HCT116 (cell line): ENCODE measurements around the gene STAC. TPM values are rescaled to one million over a fixed set of nuclear protein-coding genes. Genes with fewer than 3 reads are reported as not detected.

Source experiments
- ATAC-seq: fragments of 200-7000 bp; cut with Tn5 transposase; 2 replicates; pipeline ENCODE4 v1.9.1; 2020; ENCODE audit warnings: mild to moderate bottlenecking, moderate library complexity
- BruUV-seq: library from RNA; stranded (reverse); fragments of 400-500 nt; replicated peaks from 2 replicates; lab custom pipeline; 2021; lab: Mats Ljungman, UMichigan
- CTCF ChIA-PET: fragments of 300-600 bp; sonication (Branson Sonifier 250); formaldehyde crosslinking; loops from one replicate; lab custom pipeline; 2021; ENCODE audit warnings: antibody characterized with exemption; lab: Charles Lee
- POLR2A ChIA-PET: fragments of 300-600, 350-600 bp; sonication (Branson Sonifier 250); formaldehyde crosslinking; loops from one replicate; lab custom pipeline; 2021; ENCODE audit warnings: antibody characterized with exemption; lab: Charles Lee
- RAD21 ChIA-PET, 2 experiments: fragments of 300-600 bp; sonication (Branson Sonifier 250); formaldehyde crosslinking; loops; one replicate each; lab custom pipeline; 2023; ENCODE audit warnings: low total read pairs in 2 of 2; ENCODE audit not compliant: uncharacterized antibody in 2 of 2, unreplicated experiment in 2 of 2, low non-redundant PET in 1 of 2; lab: Charles Lee
- DNase-seq: peaks from one replicate; pipeline ENCODE4 v3.0.0-alpha.2; 2010; ENCODE audit warnings: low read depth, low spot score
- H2AFZ ChIP-seq: fragments of 200-600 bp; shearing (Covaris generic), sonication (generic); 2 replicates; pipeline ENCODE4 v1.6.1; 2017; ENCODE audit warnings: low read depth, mixed run types, mixed read lengths, antibody characterized with exemption, low read length; ENCODE audit not compliant: poor library complexity, severe bottlenecking
- H3K27ac ChIP-seq: 2 replicates; pipeline ENCODE4 v1.5.1; 2012; ENCODE audit warnings: low read depth, low read length
- H3K27me3 ChIP-seq: fragments of 200-600 bp; sonication (generic); 2 replicates; pipeline ENCODE4 v1.6.1; 2016; ENCODE audit warnings: mixed run types, low read length, mixed read lengths; ENCODE audit not compliant: insufficient read depth
- H3K36me3 ChIP-seq, 2 experiments: fragments of 200-500 bp in 1 of 2; fragments of 200-600 bp in 1 of 2; sonication (Bioruptor generic) in 1 of 2; sonication (generic) in 1 of 2; 2 replicates each; pipeline versions ENCODE4 v1.5.1 to v1.6.1; 2014 to 2016; ENCODE audit warnings: low read length in 2 of 2, inconsistent platforms in 1 of 2, mixed read lengths in 1 of 2, mixed run types in 1 of 2; ENCODE audit not compliant: insufficient read depth in 2 of 2, control insufficient read depth in 1 of 2
- H3K4me1 ChIP-seq, 2 experiments: fragments of 200-600 bp in 1 of 2; sonication (generic) in 1 of 2; 2 replicates each; pipeline versions ENCODE4 v1.5.1 to v1.6.1; 2012 to 2017; ENCODE audit warnings: low read length in 2 of 2, inconsistent platforms in 1 of 2, mild to moderate bottlenecking in 1 of 2, mixed read lengths in 1 of 2, mixed run types in 1 of 2, moderate library complexity in 1 of 2; ENCODE audit not compliant: insufficient read depth in 2 of 2, control insufficient read depth in 1 of 2
- H3K4me2 ChIP-seq: fragments of 200-600 bp; sonication (generic); 2 replicates; pipeline ENCODE4 v1.6.1; 2017; ENCODE audit warnings: mixed run types, low read length, mixed read lengths
- H3K4me3 ChIP-seq, 2 experiments: fragments of 200-600 bp in 1 of 2; sonication (generic) in 1 of 2; replicated peaks in 1 of 2; 2 replicates each; pipeline ENCODE4 v1.5.1; 2011 to 2016; ENCODE audit warnings: low read length in 2 of 2, control low read depth in 1 of 2, low read depth in 1 of 2, mild to moderate bottlenecking in 1 of 2, mixed read lengths in 1 of 2, mixed run types in 1 of 2
- H3K79me2 ChIP-seq: fragments of 200-600 bp; sonication (generic); 2 replicates; pipeline ENCODE4 v1.6.1; 2017; ENCODE audit warnings: mild to moderate bottlenecking, mixed run types, low read length, moderate library complexity, mixed read lengths; ENCODE audit not compliant: insufficient read depth
- H3K9ac ChIP-seq: fragments of 200-600 bp; sonication (generic); 2 replicates; pipeline ENCODE4 v1.6.1; 2016; ENCODE audit warnings: low read length, mixed read lengths
- H3K9me2 ChIP-seq: fragments of 200-600 bp; sonication (generic), shearing (Covaris generic); 2 replicates; pipeline ENCODE4 v1.6.1; 2017; ENCODE audit warnings: mixed run types, mild to moderate bottlenecking, moderate library complexity; ENCODE audit not compliant: insufficient read depth
- H3K9me3 ChIP-seq, 2 experiments: fragments of 200-500 bp in 1 of 2; fragments of 200-600 bp in 1 of 2; sonication (Bioruptor generic) in 1 of 2; sonication (generic) in 1 of 2; 2 replicates each; pipeline ENCODE4 v1.6.1; 2014 to 2017; ENCODE audit warnings: low read length in 2 of 2, mixed read lengths in 2 of 2, inconsistent platforms in 1 of 2, low read depth in 1 of 2, mild to moderate bottlenecking in 1 of 2, mixed run types in 1 of 2, moderate library complexity in 1 of 2; ENCODE audit not compliant: control insufficient read depth in 1 of 2, insufficient read depth in 1 of 2
- H4K20me1 ChIP-seq: fragments of 200-600 bp; sonication (generic), shearing (Covaris generic); 2 replicates; pipeline ENCODE4 v1.6.1; 2017; ENCODE audit warnings: mixed run types, mild to moderate bottlenecking, moderate library complexity; ENCODE audit not compliant: insufficient read depth
- CBX3 ChIP-seq: IDR thresholded peaks from 2 replicates; pipeline ENCODE4 v1.6.1; 2012; ENCODE audit warnings: low read depth
- EZH2 ChIP-seq: fragments of 200-600 bp; sonication (generic); IDR thresholded peaks from 2 replicates; pipeline ENCODE4 v1.6.1; 2017; ENCODE audit warnings: antibody characterized with exemption, mixed run types
- EZH2phosphoT487 ChIP-seq: fragments of 200-600 bp; IDR thresholded peaks from 2 replicates; pipeline ENCODE4 v1.6.1; 2018; ENCODE audit warnings: antibody characterized with exemption, borderline replicate concordance
- FOSL1 ChIP-seq: IDR thresholded peaks from 2 replicates; pipeline ENCODE4 v1.6.1; 2012; ENCODE audit warnings: low read depth
- POLR2A ChIP-seq: IDR thresholded peaks from 2 replicates; pipeline ENCODE4 v1.7.0; 2011; ENCODE audit warnings: borderline replicate concordance; ENCODE audit not compliant: insufficient read depth, insufficient read length; ENCODE audit errors: extremely low read depth
- RAD21 ChIP-seq: IDR thresholded peaks from 2 replicates; pipeline ENCODE4 v1.6.1; 2012; ENCODE audit warnings: low read depth, mild to moderate bottlenecking
- SIN3A ChIP-seq: IDR thresholded peaks from 2 replicates; pipeline ENCODE4 v1.6.1; 2012; ENCODE audit warnings: low read depth
- SP1 ChIP-seq: IDR thresholded peaks from 2 replicates; pipeline ENCODE4 v1.6.1; 2012; ENCODE audit warnings: low read depth
- SRF ChIP-seq: IDR thresholded peaks from 2 replicates; pipeline ENCODE4 v1.6.1; 2012; ENCODE audit warnings: low read depth
- TCF7L2 ChIP-seq: IDR thresholded peaks from 2 replicates; pipeline ENCODE4 v1.7.0; 2011; ENCODE audit warnings: borderline replicate concordance, inconsistent platforms; ENCODE audit not compliant: insufficient read depth, insufficient read length; ENCODE audit errors: extremely low read depth
- YY1 ChIP-seq: IDR thresholded peaks from 2 replicates; pipeline ENCODE4 v1.6.1; 2011; ENCODE audit warnings: low read length, low read depth, moderate library complexity, mild to moderate bottlenecking; ENCODE audit not compliant: insufficient replicate concordance; ENCODE audit errors: extremely low read depth
- ZFX ChIP-seq: fragments of 450-650 bp; IDR thresholded peaks from 2 replicates; pipeline ENCODE4 v1.6.1; 2017
- ZNF274 ChIP-seq: fragments of 200-500 bp; sonication (Bioruptor generic); IDR thresholded peaks from 2 replicates; pipeline ENCODE4 v1.6.1; 2014; ENCODE audit warnings: mild to moderate bottlenecking, low read depth, low read length, inconsistent platforms
- intact Hi-C: fragments of 100-400 bp; cut with micrococcal nuclease; formaldehyde crosslinking; loops from 2 replicates; pipeline ENCODE4 v1.10.0; 2022
- total RNA-seq: library from RNA; stranded (reverse); gene quantifications from one replicate; pipeline ENCODE4 v1.2.1, GENCODE V29; 2021; ENCODE audit not compliant: unreplicated experiment
- TF ChIP-seq, protein P1 (sequence below), 3 experiments: fragments of 200-600 bp in 1 of 3; sonication (generic) in 1 of 3; IDR thresholded peaks in 2 of 3; conservative IDR thresholded peaks in 1 of 3; 2 replicates each; pipeline ENCODE4 v1.5.1; 2012 to 2017; ENCODE audit warnings: low read depth in 2 of 3, low read length in 2 of 3, antibody characterized with exemption in 1 of 3, borderline replicate concordance in 1 of 3, control low read depth in 1 of 3, mild to moderate bottlenecking in 1 of 3, mixed read lengths in 1 of 3, mixed run types in 1 of 3, moderate library complexity in 1 of 3; ENCODE audit not compliant: insufficient read depth in 1 of 3
- TF ChIP-seq, protein P2 (sequence below): IDR thresholded peaks from 2 replicates; pipeline ENCODE4 v1.6.1; 2012; ENCODE audit warnings: low read depth
- TF ChIP-seq, protein P3 (sequence below): IDR thresholded peaks from 2 replicates; pipeline ENCODE4 v1.6.1; 2012
- TF ChIP-seq, protein P4 (sequence below): IDR thresholded peaks from 2 replicates; pipeline ENCODE4 v1.6.1; 2012
- TF ChIP-seq, protein P5 (sequence below): IDR thresholded peaks from 2 replicates; pipeline ENCODE4 v1.6.1; 2011; ENCODE audit warnings: mild to moderate bottlenecking, low read length, moderate library complexity; ENCODE audit not compliant: insufficient replicate concordance; ENCODE audit errors: extremely low read depth

STAC gene
- total RNA-seq, 1 experiment from 2014 or later: not detected

DNA sequence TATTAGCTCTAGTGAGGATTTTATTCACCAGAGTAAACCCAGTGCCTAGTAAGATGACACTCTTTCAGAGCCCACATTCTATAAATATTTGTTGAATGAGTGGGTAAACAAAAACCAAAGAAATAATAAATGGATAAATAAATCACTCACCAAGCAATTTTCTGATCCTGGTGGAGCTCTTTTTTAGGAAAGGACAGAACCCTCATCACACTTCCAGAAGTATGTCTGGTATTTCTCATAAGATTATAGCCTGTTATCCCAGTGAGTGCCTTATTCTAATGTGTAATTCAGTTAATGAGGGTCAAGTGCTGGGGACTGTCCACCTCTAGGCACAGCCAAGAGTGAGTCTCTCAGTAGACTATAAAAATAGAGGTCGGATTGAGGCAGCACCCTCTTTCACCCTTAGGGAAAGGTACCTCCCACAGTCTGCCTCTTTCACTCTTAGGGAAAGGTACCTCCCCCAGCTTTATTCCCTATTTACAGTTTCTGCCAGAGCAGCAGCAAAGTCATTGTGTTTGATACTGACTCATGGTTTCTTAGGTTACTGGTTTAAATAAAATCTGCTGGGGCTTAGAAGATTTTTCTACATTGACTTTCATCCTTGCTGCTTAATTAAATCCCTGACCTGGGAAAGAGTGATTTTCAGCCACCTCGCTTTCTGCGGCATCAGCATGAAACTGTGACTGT is 145.0 kb downstream of the STAC start:
- Histone ChIP-seq H3K9ac (no peak overlapping the region), H3K4me1 (peaks cover 0 to 4% of the 10 kb centered on the region in 2 experiments; a peak in 1 of 4 replicates), H4K20me1 (no peaks in the 10 kb centered on the region; the same call in 1 of the 2 replicates), H3K4me3 (no peak overlapping the region), H3K27ac (no peak overlapping the region), H3K27me3 (no peaks in the 10 kb centered on the region), H3K9me2 (no peaks in the 10 kb centered on the region), H2AFZ (no peak overlapping the region), H3K79me2 (no peaks in the 10 kb centered on the region), H3K9me3 (no peaks in the 10 kb centered on the region), H3K4me2 (no peak overlapping the region), H3K36me3 (no peaks in the 10 kb centered on the region)
- no peak for ATAC-seq
- BruUV-seq: no TSS peak
- POLR2A ChIA-PET: no interaction called here
- intact Hi-C loops: no loop called here
- TF ChIP-seq TCF7L2 (no peak), SP1 (no peak), SRF (no peak), YY1 (no peak), CBX3 (no peak), SIN3A (no peak), EZH2phosphoT487 (no peak), EZH2 (no peak), ZFX (no peak), ZNF274 (no peak), FOSL1 (no peak), POLR2A (no peak), RAD21 (no peak)
- TF ChIP-seq, protein P1, sequence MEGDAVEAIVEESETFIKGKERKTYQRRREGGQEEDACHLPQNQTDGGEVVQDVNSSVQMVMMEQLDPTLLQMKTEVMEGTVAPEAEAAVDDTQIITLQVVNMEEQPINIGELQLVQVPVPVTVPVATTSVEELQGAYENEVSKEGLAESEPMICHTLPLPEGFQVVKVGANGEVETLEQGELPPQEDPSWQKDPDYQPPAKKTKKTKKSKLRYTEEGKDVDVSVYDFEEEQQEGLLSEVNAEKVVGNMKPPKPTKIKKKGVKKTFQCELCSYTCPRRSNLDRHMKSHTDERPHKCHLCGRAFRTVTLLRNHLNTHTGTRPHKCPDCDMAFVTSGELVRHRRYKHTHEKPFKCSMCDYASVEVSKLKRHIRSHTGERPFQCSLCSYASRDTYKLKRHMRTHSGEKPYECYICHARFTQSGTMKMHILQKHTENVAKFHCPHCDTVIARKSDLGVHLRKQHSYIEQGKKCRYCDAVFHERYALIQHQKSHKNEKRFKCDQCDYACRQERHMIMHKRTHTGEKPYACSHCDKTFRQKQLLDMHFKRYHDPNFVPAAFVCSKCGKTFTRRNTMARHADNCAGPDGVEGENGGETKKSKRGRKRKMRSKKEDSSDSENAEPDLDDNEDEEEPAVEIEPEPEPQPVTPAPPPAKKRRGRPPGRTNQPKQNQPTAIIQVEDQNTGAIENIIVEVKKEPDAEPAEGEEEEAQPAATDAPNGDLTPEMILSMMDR (IDR thresholded peaks at IDR 0.05 in 2 of 3, conservative IDR thresholded peaks at IDR 0.05 in 1 of 3; ENCODE audit: borderline replicate concordance in 1 of 3, insufficient read depth in 1 of 3, low read depth in 2 of 3, low read length in 2 of 3): no peak
- TF ChIP-seq, protein P2, sequence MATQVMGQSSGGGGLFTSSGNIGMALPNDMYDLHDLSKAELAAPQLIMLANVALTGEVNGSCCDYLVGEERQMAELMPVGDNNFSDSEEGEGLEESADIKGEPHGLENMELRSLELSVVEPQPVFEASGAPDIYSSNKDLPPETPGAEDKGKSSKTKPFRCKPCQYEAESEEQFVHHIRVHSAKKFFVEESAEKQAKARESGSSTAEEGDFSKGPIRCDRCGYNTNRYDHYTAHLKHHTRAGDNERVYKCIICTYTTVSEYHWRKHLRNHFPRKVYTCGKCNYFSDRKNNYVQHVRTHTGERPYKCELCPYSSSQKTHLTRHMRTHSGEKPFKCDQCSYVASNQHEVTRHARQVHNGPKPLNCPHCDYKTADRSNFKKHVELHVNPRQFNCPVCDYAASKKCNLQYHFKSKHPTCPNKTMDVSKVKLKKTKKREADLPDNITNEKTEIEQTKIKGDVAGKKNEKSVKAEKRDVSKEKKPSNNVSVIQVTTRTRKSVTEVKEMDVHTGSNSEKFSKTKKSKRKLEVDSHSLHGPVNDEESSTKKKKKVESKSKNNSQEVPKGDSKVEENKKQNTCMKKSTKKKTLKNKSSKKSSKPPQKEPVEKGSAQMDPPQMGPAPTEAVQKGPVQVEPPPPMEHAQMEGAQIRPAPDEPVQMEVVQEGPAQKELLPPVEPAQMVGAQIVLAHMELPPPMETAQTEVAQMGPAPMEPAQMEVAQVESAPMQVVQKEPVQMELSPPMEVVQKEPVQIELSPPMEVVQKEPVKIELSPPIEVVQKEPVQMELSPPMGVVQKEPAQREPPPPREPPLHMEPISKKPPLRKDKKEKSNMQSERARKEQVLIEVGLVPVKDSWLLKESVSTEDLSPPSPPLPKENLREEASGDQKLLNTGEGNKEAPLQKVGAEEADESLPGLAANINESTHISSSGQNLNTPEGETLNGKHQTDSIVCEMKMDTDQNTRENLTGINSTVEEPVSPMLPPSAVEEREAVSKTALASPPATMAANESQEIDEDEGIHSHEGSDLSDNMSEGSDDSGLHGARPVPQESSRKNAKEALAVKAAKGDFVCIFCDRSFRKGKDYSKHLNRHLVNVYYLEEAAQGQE: no peak
- TF ChIP-seq, protein P3, sequence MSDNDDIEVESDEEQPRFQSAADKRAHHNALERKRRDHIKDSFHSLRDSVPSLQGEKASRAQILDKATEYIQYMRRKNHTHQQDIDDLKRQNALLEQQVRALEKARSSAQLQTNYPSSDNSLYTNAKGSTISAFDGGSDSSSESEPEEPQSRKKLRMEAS: no peak
- TF ChIP-seq, protein P4, sequence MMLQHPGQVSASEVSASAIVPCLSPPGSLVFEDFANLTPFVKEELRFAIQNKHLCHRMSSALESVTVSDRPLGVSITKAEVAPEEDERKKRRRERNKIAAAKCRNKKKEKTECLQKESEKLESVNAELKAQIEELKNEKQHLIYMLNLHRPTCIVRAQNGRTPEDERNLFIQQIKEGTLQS: no peak
- TF ChIP-seq, protein P5, sequence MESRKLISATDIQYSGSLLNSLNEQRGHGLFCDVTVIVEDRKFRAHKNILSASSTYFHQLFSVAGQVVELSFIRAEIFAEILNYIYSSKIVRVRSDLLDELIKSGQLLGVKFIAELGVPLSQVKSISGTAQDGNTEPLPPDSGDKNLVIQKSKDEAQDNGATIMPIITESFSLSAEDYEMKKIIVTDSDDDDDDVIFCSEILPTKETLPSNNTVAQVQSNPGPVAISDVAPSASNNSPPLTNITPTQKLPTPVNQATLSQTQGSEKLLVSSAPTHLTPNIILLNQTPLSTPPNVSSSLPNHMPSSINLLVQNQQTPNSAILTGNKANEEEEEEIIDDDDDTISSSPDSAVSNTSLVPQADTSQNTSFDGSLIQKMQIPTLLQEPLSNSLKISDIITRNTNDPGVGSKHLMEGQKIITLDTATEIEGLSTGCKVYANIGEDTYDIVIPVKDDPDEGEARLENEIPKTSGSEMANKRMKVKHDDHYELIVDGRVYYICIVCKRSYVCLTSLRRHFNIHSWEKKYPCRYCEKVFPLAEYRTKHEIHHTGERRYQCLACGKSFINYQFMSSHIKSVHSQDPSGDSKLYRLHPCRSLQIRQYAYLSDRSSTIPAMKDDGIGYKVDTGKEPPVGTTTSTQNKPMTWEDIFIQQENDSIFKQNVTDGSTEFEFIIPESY: no peak
- RAD21 ChIA-PET: no interaction called here
- DNase-seq: no peak
- CTCF ChIA-PET: no interaction called here
